HepG2 (cell line): ENCODE data around the gene LMF2. TPM values are rescaled to one million over a fixed set of nuclear protein-coding genes. Genes with fewer than 3 reads are reported as not detected.

Source experiments
- DBP ChIP-seq: sonication (generic); formaldehyde crosslinking; IDR thresholded peaks from 2 replicates; pipeline ENCODE4 v1.4.0; 2020; ENCODE audit warnings: missing genetic modification reagents; ENCODE audit errors: not compliant biosample characterization
- HDAC1 ChIP-seq: sonication (generic); formaldehyde crosslinking; IDR thresholded peaks from 2 replicates; pipeline ENCODE4 v1.5.1; 2020; ENCODE audit warnings: mild to moderate bottlenecking, missing genetic modification reagents
- MTA1 ChIP-seq: sonication (generic); formaldehyde crosslinking; IDR thresholded peaks from 2 replicates; pipeline ENCODE4 v1.4.0; 2020; ENCODE audit warnings: missing genetic modification reagents, mild to moderate bottlenecking, borderline replicate concordance
- NFYC ChIP-seq: IDR thresholded peaks from 2 replicates; pipeline ENCODE4 v1.6.1; 2016; ENCODE audit warnings: missing genetic modification reagents, missing compliant biosample characterization
- NKX3-1 ChIP-seq: sonication (generic); formaldehyde crosslinking; IDR thresholded peaks from 2 replicates; pipeline ENCODE4 v1.5.0; 2020; ENCODE audit warnings: missing genetic modification reagents
- NR2C2 ChIP-seq: sonication (generic); formaldehyde crosslinking; IDR thresholded peaks from 2 replicates; pipeline ENCODE4 v1.4.0; 2020; ENCODE audit warnings: missing genetic modification reagents, mild to moderate bottlenecking, moderate library complexity, borderline replicate concordance
- PPARG ChIP-seq: conservative IDR thresholded peaks from 2 replicates; pipeline ENCODE4 v1.6.1; 2016; ENCODE audit warnings: missing biosample characterization, missing genetic modification reagents
- REL ChIP-seq: sonication (generic); formaldehyde crosslinking; conservative IDR thresholded peaks from 2 replicates; pipeline ENCODE4 v1.8.0; 2022; ENCODE audit warnings: mild to moderate bottlenecking, missing genetic modification reagents, moderate library complexity
- SNAPC2 ChIP-seq: sonication (generic); formaldehyde crosslinking; IDR thresholded peaks from 2 replicates; pipeline ENCODE4 v1.8.1; 2022; ENCODE audit warnings: mild to moderate bottlenecking, missing genetic modification reagents
- SRF ChIP-seq: IDR thresholded peaks from 2 replicates; pipeline ENCODE4 v1.6.1; 2011; ENCODE audit warnings: mild to moderate bottlenecking, low read depth, low read length, moderate library complexity
- TERF1 ChIP-seq: sonication (generic); formaldehyde crosslinking; IDR thresholded peaks from 2 replicates; pipeline ENCODE4 v1.8.0; 2022; ENCODE audit warnings: mild to moderate bottlenecking, missing genetic modification reagents, moderate library complexity
- THAP7 ChIP-seq: sonication (generic); formaldehyde crosslinking; IDR thresholded peaks from 2 replicates; pipeline ENCODE4 v1.8.1; 2023; ENCODE audit warnings: mild to moderate bottlenecking, missing genetic modification reagents
- UBTF ChIP-seq: sonication (generic); formaldehyde crosslinking; IDR thresholded peaks from 2 replicates; pipeline ENCODE4 v1.4.0; 2020; ENCODE audit warnings: mild to moderate bottlenecking, missing genetic modification reagents
- ZBTB2 ChIP-seq: sonication (generic); formaldehyde crosslinking; IDR thresholded peaks from 2 replicates; pipeline ENCODE4 v1.8.0; 2022; ENCODE audit warnings: low read depth, missing genetic modification reagents
- ZBTB7B ChIP-seq: sonication (generic); formaldehyde crosslinking; IDR thresholded peaks from 2 replicates; pipeline ENCODE4 v1.4.0; 2020; ENCODE audit warnings: missing genetic modification reagents
- ZFY ChIP-seq: sonication (generic); formaldehyde crosslinking; IDR thresholded peaks from 2 replicates; pipeline ENCODE4 v1.4.0; 2020; ENCODE audit warnings: missing genetic modification reagents
- ZNF138 ChIP-seq: sonication (generic); formaldehyde crosslinking; IDR thresholded peaks from 2 replicates; pipeline ENCODE4 v1.5.0; 2020; ENCODE audit warnings: mild to moderate bottlenecking, low read depth, missing genetic modification reagents
- ZNF234 ChIP-seq: sonication (generic); formaldehyde crosslinking; conservative IDR thresholded peaks from 2 replicates; pipeline ENCODE4 v1.5.1; 2020; ENCODE audit warnings: mild to moderate bottlenecking, missing genetic modification reagents
- ZNF629 ChIP-seq: sonication (generic); formaldehyde crosslinking; conservative IDR thresholded peaks from 2 replicates; pipeline ENCODE4 v1.5.0; 2020; ENCODE audit warnings: missing genetic modification reagents
- ZNF691 ChIP-seq: sonication (generic); formaldehyde crosslinking; IDR thresholded peaks from 2 replicates; pipeline ENCODE4 v1.4.0; 2020; ENCODE audit warnings: missing genetic modification reagents, low read depth, mild to moderate bottlenecking, borderline replicate concordance
- ZNF746 ChIP-seq: sonication (generic); formaldehyde crosslinking; IDR thresholded peaks from 2 replicates; pipeline ENCODE4 v1.8.0; 2022; ENCODE audit warnings: mild to moderate bottlenecking, missing genetic modification reagents
- polyA plus RNA-seq, 8 experiments: library from polyadenylated mRNA; depleted of rRNA in 3 of 8; stranded (reverse) in 7 of 8; unstranded in 1 of 8; fragments of >200 nt; fragmentation: Illumina TruSeq in 4 of 8; extraction: Trizol in 4 of 8; gene quantifications; 2 replicates each; pipeline versions ENCODE4 v1.2.1 to v1.2.3, GENCODE V29; 2011 to 2016; ENCODE audit warnings: low read depth in 4 of 8, missing spikeins in 1 of 8, mixed read lengths in 1 of 8; ENCODE audit not compliant: insufficient read depth in 1 of 8
- total RNA-seq, 5 experiments: library from RNA; depleted of rRNA; stranded (reverse); fragments of >200 nt; fragmentation: Illumina TruSeq; extraction: Trizol; gene quantifications; 2 replicates each; pipeline ENCODE4 v1.2.3, GENCODE V29; 2016; ENCODE audit warnings: low read depth in 1 of 5

LMF2 gene
- total and polyA plus RNA-seq, 2 of the 13 experiments (the other 11 are each of a cell fraction or from before 2014, with no cell fraction given), result 23.3 to 30.6 TPM

GRCh38 chr22:50507991-50508884 lies 736 bp upstream of the LMF2 start, which contains the start of gene NCAPH2 (continued):
- TF ChIP-seq THAP7, result no peak
- peak; percentile 53; the same call in 1 of the 2 replicates for TF ChIP-seq MTA1 (CRISPR knock-in tag)
- TF ChIP-seq NKX3-1, result peak; percentile 42; the same call in 1 of the 2 replicates
- no peak for TF ChIP-seq ZBTB7B
- TF ChIP-seq ZNF746 (CRISPR knock-in tag), result peak; percentile 51; the same call in 1 of the 2 replicates
- no peak for TF ChIP-seq TERF1
- TF ChIP-seq ZBTB2 (CRISPR knock-in tag), result peak; percentile 90
- peak; percentile 40; the same call in 1 of the 2 replicates for TF ChIP-seq NR2C2
- TF ChIP-seq PPARG (CRISPR knock-in tag), result 0 out of 2 replicates have a peak, but pooled peaks have one; percentile 41
- 0 out of 2 replicates have a peak, but pooled peaks have one; percentile 9 for TF ChIP-seq UBTF
- TF ChIP-seq DBP (CRISPR knock-in tag), result no peak
- TF ChIP-seq ZNF691 (CRISPR knock-in tag), result peak; percentile 71; the same call in 1 of the 2 replicates
- TF ChIP-seq SNAPC2 (CRISPR knock-in tag), result 0 out of 2 replicates have a peak, but pooled peaks have one; percentile 31
- TF ChIP-seq ZNF138 (CRISPR knock-in tag), result peak; percentile 27; the same call in 1 of the 2 replicates
- TF ChIP-seq SRF, result peak; percentile 72; the same call in 1 of the 2 replicates
- TF ChIP-seq ZFY, result no peak
- 0 out of 2 replicates have a peak, but pooled peaks have one; percentile 9 for TF ChIP-seq ZNF629 (CRISPR knock-in tag)
- peak; percentile 99 for TF ChIP-seq HDAC1 (CRISPR knock-in tag)
- TF ChIP-seq NFYC (CRISPR knock-in tag), result peak; percentile 64
- TF ChIP-seq REL, result no peak
- TF ChIP-seq ZNF234, result no peak
